Adrenal gland (tissue), 12 donors: ENCODE data around the gene RGS7. TPM values are rescaled to one million over a fixed set of nuclear protein-coding genes. Genes with fewer than 3 reads are reported as not detected.

ENCODE experiments used
- DNase-seq, 7 donors: peaks; one replicate each; pipeline ENCODE4 v3.0.0-alpha.2; 2019 to 2020
- H3K27ac ChIP-seq, 5 donors: fragments of 200-600 bp; sonication (generic) in 4 of 5; 1 replicate in 3 of 5; 2 replicates in 2 of 5; pipeline versions ENCODE4 v1.5.1 to v1.8.0; 2016 to 2020; ENCODE audit warnings: mild to moderate bottlenecking in 1 of 5
- H3K27me3 ChIP-seq: fragments of 200-600 bp; 2 replicates; pipeline ENCODE4 v1.8.0; 2021
- H3K36me3 ChIP-seq, 2 donors: fragments of 200-600 bp; replicated peaks in 1 of 2; 1 replicate in 1 of 2; 2 replicates in 1 of 2; pipeline versions ENCODE4 v1.5.1 to v1.8.0; 2018 to 2022
- H3K4me1 ChIP-seq, 2 donors: fragments of 200-600 bp; replicated peaks in 1 of 2; 1 replicate in 1 of 2; 2 replicates in 1 of 2; pipeline versions ENCODE4 v1.5.1 to v1.8.0; 2018 to 2021
- H3K4me3 ChIP-seq, 4 donors: fragments of 200-600 bp; sonication (generic) in 3 of 4; one replicate each; pipeline ENCODE4 v1.5.1; 2016 to 2018
- H3K9me3 ChIP-seq, 3 donors: fragments of 200-600 bp; sonication (generic) in 1 of 3; replicated peaks in 1 of 3; 1 replicate in 2 of 3; 2 replicates in 1 of 3; pipeline versions ENCODE4 v1.5.1 to v1.8.0; 2016 to 2021
- CTCF ChIP-seq, 6 experiments: fragments of 450-650 bp in 4 of 6; fragments of 200-600 bp in 2 of 6; sonication (generic) in 1 of 6; IDR thresholded peaks; 1 replicate in 5 of 6; 2 replicates in 1 of 6; pipeline versions ENCODE4 v1.5.1 to v1.8.0; 2016 to 2021; ENCODE audit warnings: antibody characterized with exemption in 6 of 6, mild to moderate bottlenecking in 2 of 6, moderate library complexity in 1 of 6
- POLR2A ChIP-seq, 2 donors: fragments of 450-650 bp; IDR thresholded peaks; one replicate each; pipeline ENCODE4 v1.6.1; 2017; ENCODE audit warnings: antibody characterized with exemption in 2 of 2, mild to moderate bottlenecking in 2 of 2, moderate library complexity in 1 of 2
- WGBS, 4 donors: extraction: QIAGEN DNeasy Blood & Tissue Kit in 2 of 4; methylation state at CpG; one replicate each; pipeline versions ENCODE4 v1.1.5 to v1.1.7; 2013 to 2017; 5-methylcytosine and 5-hydroxymethylcytosine counted together
- intact Hi-C, 2 donors: fragments of 100-400 bp; cut with DNase I; formaldehyde crosslinking; loops; one replicate each; pipeline versions ENCODE4 v1.14.1 to v1.15.0; 2022 to 2023
- polyA plus RNA-seq, 3 donors: library from polyadenylated mRNA; stranded (reverse); fragments of 200-250 nt in 2 of 3; fragments of 350-450 nt in 1 of 3; fragmentation: Illumina TruSeq in 1 of 3; extraction: RNeasy Lipid Tissue Mini Kit (QIAGEN cat#74804) in 1 of 3; gene quantifications; one replicate each; pipeline ENCODE4 v1.2.3, GENCODE V29; 2013 to 2014
- total RNA-seq, 9 donors: library from RNA; depleted of rRNA in 4 of 9; stranded (reverse); fragments of >200 nt in 4 of 9; fragments of 120-200 nt in 1 of 9; fragmentation: NEBNext Ultra II Directional in 1 of 9; extraction: Animal tissue kit (Norgen Biotek cat#: 25700) in 1 of 9; gene quantifications; one replicate each; pipeline versions ENCODE4 v1.1.0 to v1.2.4, GENCODE V29; 2013 to 2023
- donor health status: healthy with polysubstance abuse.
- donor health status: Bipolar disorder and iron deficiency.
- donor health status: DM: yes; HTN: yes; CAD: no.
- donor health status: DM: no; HTN: no; CAD: no.
- donor health status: DM: no; HTN: no; CAD: no.
- donor health status: DM: yes; HTN: yes; CAD: no.

The RGS7 gene
- total and polyA plus RNA-seq, 12 donors, result 1.1 to 6.1 (median 3.0) TPM

DNA sequence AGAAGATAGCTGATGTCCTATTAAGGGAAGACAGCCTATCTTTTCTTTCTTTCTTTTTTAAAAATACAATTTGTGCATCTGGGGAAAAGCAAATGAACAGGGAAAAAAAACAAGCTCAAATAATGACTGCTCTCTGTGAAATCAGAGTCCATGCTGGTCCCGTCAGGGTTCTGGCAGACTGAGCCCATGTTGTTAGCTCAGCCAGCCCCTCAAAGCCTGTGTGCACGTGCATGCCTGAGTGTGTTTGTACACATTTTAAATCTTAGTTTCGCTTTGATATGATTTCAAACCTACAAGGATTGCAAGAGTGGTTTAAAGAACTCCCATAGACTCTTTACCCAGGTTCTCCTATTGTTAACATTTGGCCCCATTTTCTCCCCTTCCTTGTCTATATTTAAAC, 513.2 kb downstream of the RGS7 start:
- Histone ChIP-seq H3K27ac (no peak overlapping the region), H3K4me1 (no peaks in the 10 kb centered on the region), H3K4me3 (no peak overlapping the region), H3K36me3 (no peaks in the 10 kb centered on the region), H3K27me3 (no peaks in the 10 kb centered on the region), H3K9me3 (no peaks in the 10 kb centered on the region)
- WGBS, 4 donors, result 49 to 62% (median 53%) methylated on average over 3 of the region's 3 CpGs
- TF ChIP-seq POLR2A (IDR thresholded peaks at IDR 0.05) (no peak), CTCF (IDR thresholded peaks at IDR 0.05) (no peak)
- intact Hi-C loops, result no loop called here
- no peak for DNase-seq

DNA sequence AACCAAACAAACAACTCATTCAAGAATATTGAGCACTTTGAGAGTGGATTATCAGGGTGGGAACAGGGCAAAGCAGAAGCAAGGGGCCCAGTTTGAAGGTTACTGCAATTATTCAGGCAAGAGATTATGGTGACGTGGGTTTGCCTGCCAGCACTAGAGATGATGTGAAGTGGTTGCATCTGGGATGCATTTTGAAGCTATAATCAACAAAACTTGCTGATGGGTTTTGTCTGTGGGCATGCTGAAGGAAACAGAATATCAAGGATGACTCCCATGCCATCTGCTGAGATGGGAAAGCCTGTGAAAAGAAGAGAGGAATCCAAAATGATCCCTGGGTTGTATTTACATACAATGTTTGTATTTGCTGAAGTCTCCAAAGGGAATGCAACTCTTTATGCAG, 520.7 kb downstream of the RGS7 start:
- no peak overlapping the region for H3K27ac ChIP-seq
- peaks cover 0 to 1% of the 10 kb centered on the region in 2 donors for H3K4me1 ChIP-seq
- intact Hi-C loops, result no loop called here

DNA sequence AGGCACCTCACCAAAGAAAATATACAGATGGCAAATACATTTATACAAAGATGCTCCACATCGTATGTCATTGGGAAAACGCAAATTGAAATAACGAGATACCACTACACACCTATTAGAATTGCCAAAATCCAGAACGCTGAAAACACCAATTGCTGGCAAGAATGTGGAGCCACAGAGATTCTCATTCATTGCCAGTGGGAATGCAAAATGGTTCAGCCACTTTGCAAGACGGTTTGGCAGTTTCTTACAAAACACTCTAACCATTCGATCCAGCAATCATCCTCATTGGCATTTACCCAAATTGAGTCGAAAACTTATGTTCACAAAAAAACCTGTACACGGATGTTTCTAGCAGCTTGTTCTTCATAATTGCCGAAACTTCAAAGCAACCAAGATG, 521.7 kb downstream of the RGS7 start:
- WGBS, 4 donors, result 91 to 95% (median 94%) methylated on average over 9 of the region's 9 CpGs
- no peak overlapping the region for H3K4me3 ChIP-seq
- intact Hi-C loops, result no loop called here
- TF ChIP-seq CTCF (IDR thresholded peaks at IDR 0.05), result no peak
- no peak for TF ChIP-seq POLR2A (IDR thresholded peaks at IDR 0.05)
- no peak overlapping the region for H3K27ac ChIP-seq
- no peaks in the 10 kb centered on the region for H3K27me3 ChIP-seq
- no peaks in the 10 kb centered on the region for H3K9me3 ChIP-seq
- no peak for DNase-seq
- H3K36me3 ChIP-seq, result no peaks in the 10 kb centered on the region
- peaks cover 0 to 5% of the 10 kb centered on the region in 2 donors for H3K4me1 ChIP-seq

More for the DNA sequence above, 520.7 kb downstream of the RGS7 start:
- TF ChIP-seq POLR2A (IDR thresholded peaks at IDR 0.05) (no peak), CTCF (IDR thresholded peaks at IDR 0.05) (no peak)
- Histone ChIP-seq H3K4me3 (no peak overlapping the region), H3K36me3 (no peaks in the 10 kb centered on the region), H3K9me3 (no peaks in the 10 kb centered on the region), H3K27me3 (no peaks in the 10 kb centered on the region)
- no peak for DNase-seq
- WGBS, 4 donors, result 82 to 100% (median 96%) methylated on average over 1 of the region's 1 CpG

DNA sequence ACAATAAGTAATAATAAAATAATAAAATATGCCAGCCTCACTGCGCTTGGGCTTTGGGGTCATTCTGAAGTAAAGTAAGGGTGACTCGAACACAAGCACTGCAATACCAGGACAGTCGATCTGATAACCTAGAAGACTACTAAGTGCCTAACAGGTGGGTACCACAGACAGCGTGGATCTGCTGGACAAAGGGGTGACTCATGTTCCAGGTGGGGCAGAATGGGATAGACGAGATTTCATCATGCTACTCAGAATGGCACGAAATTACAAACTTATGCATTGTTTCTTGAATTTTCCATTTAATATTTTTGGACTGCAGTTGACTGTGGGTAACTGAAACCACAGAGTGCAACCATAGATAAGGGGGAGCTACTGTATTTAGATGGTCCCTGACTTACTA, 523.9 kb downstream of the RGS7 start:
- H3K27ac ChIP-seq, result no peak overlapping the region
- no peak for DNase-seq
- peaks cover 0 to 5% of the 10 kb centered on the region in 2 donors for H3K4me1 ChIP-seq
- intact Hi-C loops, result no loop called here
- no peak for TF ChIP-seq POLR2A (IDR thresholded peaks at IDR 0.05)
- no peak for TF ChIP-seq CTCF (IDR thresholded peaks at IDR 0.05)
- no peaks in the 10 kb centered on the region for H3K9me3 ChIP-seq
- H3K27me3 ChIP-seq, result no peaks in the 10 kb centered on the region
- H3K4me3 ChIP-seq, result no peak overlapping the region
- 87 to 93% (median 90%) methylated on average over 6 of the region's 6 CpGs for WGBS, 4 donors
- H3K36me3 ChIP-seq, result no peaks in the 10 kb centered on the region
